ENCODE results near the gene ANKRD63. TPM values are rescaled to one million over a fixed set of nuclear protein-coding genes. Genes with fewer than 3 reads are reported as not detected.

ANKRD63 gene
- total and polyA plus RNA-seq, 2 of the 13 experiments (the other 11 are each of a cell fraction or from before 2014, with no cell fraction given), result not detected

DNA sequence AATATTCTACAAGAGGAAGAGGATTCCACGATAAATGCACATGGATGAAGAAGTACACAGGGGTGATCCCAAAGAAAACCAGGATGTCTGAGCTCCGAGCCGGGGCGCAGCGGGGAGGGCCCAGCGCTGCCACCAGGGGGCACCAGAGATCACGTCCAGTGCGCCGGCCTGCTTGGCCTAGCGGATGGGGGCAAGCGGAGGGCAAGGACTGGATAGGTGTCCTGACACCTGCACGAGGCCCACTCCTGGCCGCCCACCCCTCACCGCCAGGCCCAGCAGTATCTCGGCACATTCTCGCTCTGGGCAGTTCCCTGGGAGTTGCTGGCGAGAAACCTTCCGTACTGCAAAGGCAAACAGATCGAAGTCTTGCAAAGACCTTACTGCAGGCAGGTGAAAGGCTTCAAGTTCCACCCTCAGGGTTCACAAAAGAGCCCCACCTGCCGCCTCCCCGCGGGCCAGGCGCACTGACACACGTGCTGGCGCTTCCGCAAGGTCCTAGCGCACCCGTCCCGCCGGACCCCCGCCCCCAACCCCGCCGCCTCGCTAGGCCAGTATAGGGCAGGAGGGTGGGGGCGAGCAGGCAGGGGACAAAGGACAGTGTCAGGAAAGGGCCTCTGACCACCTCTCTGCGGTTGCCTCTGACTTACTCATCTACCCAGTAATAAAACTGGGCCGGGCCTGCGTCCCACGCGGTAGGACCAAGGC lies 3.3 kb downstream of the ANKRD63 start (continued):
- no peak for TF ChIP-seq ZNF841 (CRISPR knock-in tag; IDR thresholded peaks at IDR 0.05; ENCODE audit: borderline replicate concordance)
- no peak for TF ChIP-seq FOXP4 (CRISPR knock-in tag; IDR thresholded peaks at IDR 0.05)
- TF ChIP-seq ZNF12 (CRISPR knock-in tag; IDR thresholded peaks at IDR 0.05), result no peak
- no peak for TF ChIP-seq ZNF407 (CRISPR knock-in tag; IDR thresholded peaks at IDR 0.05; ENCODE audit: not compliant biosample characterization)
- no peak for TF ChIP-seq HIVEP1 (CRISPR knock-in tag; IDR thresholded peaks at IDR 0.05)
- TF ChIP-seq, protein P1, sequence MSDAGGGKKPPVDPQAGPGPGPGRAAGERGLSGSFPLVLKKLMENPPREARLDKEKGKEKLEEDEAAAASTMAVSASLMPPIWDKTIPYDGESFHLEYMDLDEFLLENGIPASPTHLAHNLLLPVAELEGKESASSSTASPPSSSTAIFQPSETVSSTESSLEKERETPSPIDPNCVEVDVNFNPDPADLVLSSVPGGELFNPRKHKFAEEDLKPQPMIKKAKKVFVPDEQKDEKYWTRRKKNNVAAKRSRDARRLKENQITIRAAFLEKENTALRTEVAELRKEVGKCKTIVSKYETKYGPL (CRISPR knock-in tag; IDR thresholded peaks at IDR 0.05), result no peak
- no peak for TF ChIP-seq POLR2AphosphoS2 (IDR thresholded peaks at IDR 0.05; ENCODE audit: low read depth, low read length)
- no peak for TF ChIP-seq TCF12 (IDR thresholded peaks at IDR 0.05)
- TF ChIP-seq TCF12 (CRISPR knock-in tag; IDR thresholded peaks at IDR 0.05), result no peak
- TF ChIP-seq DBP (CRISPR knock-in tag; IDR thresholded peaks at IDR 0.05; ENCODE audit: not compliant biosample characterization), result no peak
- 0 out of 2 replicates have a peak, but pooled peaks have one; percentile 28 for TF ChIP-seq TFDP2 (CRISPR knock-in tag; IDR thresholded peaks at IDR 0.05)
- TF ChIP-seq ZNF556 (CRISPR knock-in tag; IDR thresholded peaks at IDR 0.05; ENCODE audit: borderline replicate concordance), result 0 out of 2 replicates have a peak, but pooled peaks have one; percentile 37
- TF ChIP-seq ZNF543 (CRISPR knock-in tag; IDR thresholded peaks at IDR 0.05), result no peak
- no peak for TF ChIP-seq GATAD1 (CRISPR knock-in tag; IDR thresholded peaks at IDR 0.05)
- no peak for TF ChIP-seq PLRG1 (conservative IDR thresholded peaks at IDR 0.05)
- TF ChIP-seq CHD2 (IDR thresholded peaks at IDR 0.05; ENCODE audit: low read depth, low read length), result no peak
- TF ChIP-seq ZFP36L1 (CRISPR knock-in tag; IDR thresholded peaks at IDR 0.05), result no peak
